ENCODE measurements around the gene CLEC4C. TPM values are rescaled to one million over a fixed set of nuclear protein-coding genes. Genes with fewer than 3 reads are reported as not detected.

CLEC4C gene
- total and polyA plus RNA-seq, 2 of the 13 experiments (the other 11 are each of a cell fraction or from before 2014, with no cell fraction given), result not detected

DNA sequence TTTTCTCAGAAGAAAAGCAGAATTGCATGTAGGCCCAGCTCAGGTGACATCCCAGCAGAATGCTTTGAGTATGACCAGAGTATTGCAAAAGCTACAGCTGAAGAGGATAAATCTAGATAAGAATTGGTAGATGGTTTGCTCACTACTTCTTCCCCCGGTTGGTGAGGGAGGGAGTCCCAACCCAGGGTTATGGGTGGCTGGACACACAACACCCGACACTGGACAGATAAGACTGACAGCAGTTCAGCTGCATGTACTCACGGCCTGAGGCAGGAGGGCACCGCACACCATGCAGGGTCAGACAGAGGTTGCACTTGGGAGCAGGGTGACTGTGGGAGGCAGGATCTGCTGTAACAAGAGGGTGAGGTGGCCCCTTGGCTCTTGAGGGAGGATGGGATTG lies 1.7 kb upstream of the CLEC4C start:
- in situ Hi-C loops (cut with HindIII; ENCODE audit: extremely low pct_ligation_motif_present, low pct_unique_long_range_greater_than_20kb) (no loop called here), intact Hi-C loops (cut with micrococcal nuclease; ENCODE audit: unreplicated experiment) (no loop called here)
- H3K4me2 ChIP-seq (ENCODE audit: low read depth, low read length), result no peak overlapping the region
- FAIRE-seq, result no peak
- no peaks in the 10 kb centered on the region for H4K20me1 ChIP-seq (ENCODE audit: insufficient read depth, low read length)
- ChIA-PET CTCF (ENCODE audit: low intra/inter-chr PET ratio, low total read pairs) (no interaction called here), POLR2A (no interaction called here)
- ATAC-seq, result no peak
- H3K79me2 ChIP-seq (ENCODE audit: insufficient read depth, low read length), result no peaks in the 10 kb centered on the region
- H3K36me3 ChIP-seq (replicated peaks in 1 of 2; ENCODE audit: control insufficient read depth in 1 of 2, insufficient read depth in 2 of 2, low read length in 2 of 2), result no peaks in the 10 kb centered on the region
- H3K27me3 ChIP-seq (ENCODE audit: control insufficient read depth in 1 of 2, insufficient read depth in 2 of 2, low read length in 2 of 2), result peaks cover 0 to 4% of the 10 kb centered on the region in 2 experiments; a peak in 1 of 5 replicates
- no peak overlapping the region for H3K9ac ChIP-seq (ENCODE audit: insufficient read depth, low read depth, low read length)
- DNase-seq (ENCODE audit: low spot score), result no peak
- no peak overlapping the region for H2AFZ ChIP-seq (ENCODE audit: low read length)
- no peak overlapping the region for H3K4me3 ChIP-seq (replicated peaks in 1 of 3; ENCODE audit: insufficient read depth in 1 of 3, low read depth in 2 of 3, low read length in 3 of 3)
- H3K9me3 ChIP-seq (ENCODE audit: low read length), result 0 out of 2 replicates have a peak, but pooled peaks cover 2% of the 10 kb centered on the region
- no peak overlapping the region for H3K27ac ChIP-seq (ENCODE audit: extremely low read length, insufficient read depth, low read length)
- no peak for TF ChIP-seq RARG (CRISPR knock-in tag; IDR thresholded peaks at IDR 0.05; ENCODE audit: low read depth)
- TF ChIP-seq KDM3A (CRISPR knock-in tag; IDR thresholded peaks at IDR 0.05; ENCODE audit: low read depth), result no peak
- no peak for TF ChIP-seq HNRNPH1 (optimal IDR thresholded peaks at IDR 0.05; ENCODE audit: low read depth, low read length)
- no peak for TF ChIP-seq ZNF678 (CRISPR knock-in tag; IDR thresholded peaks at IDR 0.05)
- no peak for TF ChIP-seq ZNF382 (CRISPR knock-in tag; IDR thresholded peaks at IDR 0.05; ENCODE audit: borderline replicate concordance)
- TF ChIP-seq PAWR (CRISPR knock-in tag; IDR thresholded peaks at IDR 0.05; ENCODE audit: borderline replicate concordance), result no peak
- no peak for TF ChIP-seq MEF2D (CRISPR knock-in tag; IDR thresholded peaks at IDR 0.05)
- TF ChIP-seq KLF9 (CRISPR knock-in tag; IDR thresholded peaks at IDR 0.05; ENCODE audit: low read depth), result no peak
- H3K4me1 ChIP-seq (ENCODE audit: insufficient read depth, low read length), result no peaks in the 10 kb centered on the region
- WGBS (ENCODE audit: low lambda C conversion rate), result 3% methylated on average over 4 of the region's 4 CpGs
- no TSS peak for BruUV-seq (replicated peaks)

DNA sequence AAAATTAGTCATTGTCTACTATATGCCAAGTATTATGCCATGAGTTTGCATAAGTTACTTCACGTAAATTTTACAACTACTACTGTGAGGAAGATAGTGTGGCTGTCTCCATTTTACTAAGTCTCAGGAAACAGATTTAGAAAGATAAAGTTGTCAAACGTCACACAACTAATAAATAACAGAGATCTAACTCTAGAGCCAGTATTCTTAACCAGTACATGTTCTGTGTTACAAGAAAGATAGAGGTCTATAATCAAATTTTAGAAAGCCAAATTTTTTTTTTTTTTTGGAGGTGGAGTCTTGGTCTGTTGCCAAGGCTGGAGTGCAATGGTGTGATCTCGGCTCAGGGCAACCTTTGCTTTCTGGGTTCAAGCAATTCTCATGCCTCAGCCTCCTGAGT lies 14.2 kb downstream of the CLEC4C start:
- H3K4me1 ChIP-seq (ENCODE audit: insufficient read depth, low read length), result peaks cover 7% of the 10 kb centered on the region
- ATAC-seq, result no peak
- no peaks in the 10 kb centered on the region for H3K36me3 ChIP-seq (replicated peaks in 1 of 2; ENCODE audit: control insufficient read depth in 1 of 2, insufficient read depth in 2 of 2, low read length in 2 of 2)
- no peak overlapping the region for H3K4me3 ChIP-seq (replicated peaks in 1 of 3; ENCODE audit: insufficient read depth in 1 of 3, low read depth in 2 of 3, low read length in 3 of 3)
- no peak overlapping the region for H3K9ac ChIP-seq (ENCODE audit: insufficient read depth, low read depth, low read length)
- TF ChIP-seq ZNF557 (CRISPR knock-in tag; IDR thresholded peaks at IDR 0.05) (no peak), SYNCRIP (IDR thresholded peaks at IDR 0.05; ENCODE audit: insufficient read depth, low read depth, low read length) (no peak), MLLT10 (CRISPR knock-in tag; IDR thresholded peaks at IDR 0.05) (no peak), BORCS8-MEF2B (CRISPR knock-in tag; IDR thresholded peaks at IDR 0.05) (no peak), ATF1 (CRISPR knock-in tag; IDR thresholded peaks at IDR 0.05) (no peak), IRF2 (CRISPR knock-in tag; IDR thresholded peaks at IDR 0.05) (no peak), ZNF282 (IDR thresholded peaks at IDR 0.05; ENCODE audit: partially characterized antibody) (no peak), SRY (CRISPR knock-in tag; IDR thresholded peaks at IDR 0.05) (no peak)
- TF ChIP-seq, protein P1, sequence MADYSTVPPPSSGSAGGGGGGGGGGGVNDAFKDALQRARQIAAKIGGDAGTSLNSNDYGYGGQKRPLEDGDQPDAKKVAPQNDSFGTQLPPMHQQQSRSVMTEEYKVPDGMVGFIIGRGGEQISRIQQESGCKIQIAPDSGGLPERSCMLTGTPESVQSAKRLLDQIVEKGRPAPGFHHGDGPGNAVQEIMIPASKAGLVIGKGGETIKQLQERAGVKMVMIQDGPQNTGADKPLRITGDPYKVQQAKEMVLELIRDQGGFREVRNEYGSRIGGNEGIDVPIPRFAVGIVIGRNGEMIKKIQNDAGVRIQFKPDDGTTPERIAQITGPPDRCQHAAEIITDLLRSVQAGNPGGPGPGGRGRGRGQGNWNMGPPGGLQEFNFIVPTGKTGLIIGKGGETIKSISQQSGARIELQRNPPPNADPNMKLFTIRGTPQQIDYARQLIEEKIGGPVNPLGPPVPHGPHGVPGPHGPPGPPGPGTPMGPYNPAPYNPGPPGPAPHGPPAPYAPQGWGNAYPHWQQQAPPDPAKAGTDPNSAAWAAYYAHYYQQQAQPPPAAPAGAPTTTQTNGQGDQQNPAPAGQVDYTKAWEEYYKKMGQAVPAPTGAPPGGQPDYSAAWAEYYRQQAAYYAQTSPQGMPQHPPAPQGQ (CRISPR knock-in tag; IDR thresholded peaks at IDR 0.05; ENCODE audit: borderline replicate concordance), result no peak
- TF ChIP-seq, protein P2, sequence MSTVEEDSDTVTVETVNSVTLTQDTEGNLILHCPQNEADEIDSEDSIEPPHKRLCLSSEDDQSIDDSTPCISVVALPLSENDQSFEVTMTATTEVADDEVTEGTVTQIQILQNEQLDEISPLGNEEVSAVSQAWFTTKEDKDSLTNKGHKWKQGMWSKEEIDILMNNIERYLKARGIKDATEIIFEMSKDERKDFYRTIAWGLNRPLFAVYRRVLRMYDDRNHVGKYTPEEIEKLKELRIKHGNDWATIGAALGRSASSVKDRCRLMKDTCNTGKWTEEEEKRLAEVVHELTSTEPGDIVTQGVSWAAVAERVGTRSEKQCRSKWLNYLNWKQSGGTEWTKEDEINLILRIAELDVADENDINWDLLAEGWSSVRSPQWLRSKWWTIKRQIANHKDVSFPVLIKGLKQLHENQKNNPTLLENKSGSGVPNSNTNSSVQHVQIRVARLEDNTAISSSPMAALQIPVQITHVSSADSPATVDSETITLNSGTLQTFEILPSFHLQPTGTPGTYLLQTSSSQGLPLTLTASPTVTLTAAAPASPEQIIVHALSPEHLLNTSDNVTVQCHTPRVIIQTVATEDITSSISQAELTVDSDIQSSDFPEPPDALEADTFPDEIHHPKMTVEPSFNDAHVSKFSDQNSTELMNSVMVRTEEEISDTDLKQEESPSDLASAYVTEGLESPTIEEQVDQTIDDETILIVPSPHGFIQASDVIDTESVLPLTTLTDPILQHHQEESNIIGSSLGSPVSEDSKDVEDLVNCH (CRISPR knock-in tag; IDR thresholded peaks at IDR 0.05), result no peak
- H4K20me1 ChIP-seq (ENCODE audit: insufficient read depth, low read length), result no peaks in the 10 kb centered on the region
- in situ Hi-C loops (cut with HindIII; ENCODE audit: extremely low pct_ligation_motif_present, low pct_unique_long_range_greater_than_20kb) (no loop called here), intact Hi-C loops (cut with micrococcal nuclease; ENCODE audit: unreplicated experiment) (no loop called here)
- no peak overlapping the region for H3K27ac ChIP-seq (ENCODE audit: extremely low read length, insufficient read depth, low read length)
- WGBS (ENCODE audit: low lambda C conversion rate), result 12% methylated on average over 3 of the region's 3 CpGs
- ChIA-PET POLR2A (no interaction called here), CTCF (ENCODE audit: low intra/inter-chr PET ratio, low total read pairs) (no interaction called here)
- H3K9me3 ChIP-seq (ENCODE audit: low read length), result no peaks in the 10 kb centered on the region
- BruUV-seq (replicated peaks), result no TSS peak
- H3K79me2 ChIP-seq (ENCODE audit: insufficient read depth, low read length), result no peaks in the 10 kb centered on the region
- DNase-seq (ENCODE audit: low spot score), result no peak
- no peak for FAIRE-seq
- H3K4me2 ChIP-seq (ENCODE audit: low read depth, low read length), result no peak overlapping the region
- H3K27me3 ChIP-seq (ENCODE audit: control insufficient read depth in 1 of 2, insufficient read depth in 2 of 2, low read length in 2 of 2), result no peaks in the 10 kb centered on the region
- no peak overlapping the region for H2AFZ ChIP-seq (ENCODE audit: low read length)

All from HepG2 (cell line).